Colonic mucosa (tissue), 4 donors: ENCODE data around the gene EYS. TPM values are rescaled to one million over a fixed set of nuclear protein-coding genes. Genes with fewer than 3 reads are reported as not detected.

Experiments used
- DNase-seq: peaks from one replicate; pipeline ENCODE4 v3.0.0-alpha.2; 2020
- H3K27ac ChIP-seq: fragments of 200-600 bp; one replicate; pipeline ENCODE4 v1.8.0; 2021
- H3K27me3 ChIP-seq: fragments of 200-600 bp; one replicate; pipeline ENCODE4 v1.8.0; 2021
- H3K36me3 ChIP-seq: fragments of 200-600 bp; one replicate; pipeline ENCODE4 v1.8.0; 2021
- H3K4me1 ChIP-seq: fragments of 200-600 bp; one replicate; pipeline ENCODE4 v1.8.0; 2021; ENCODE audit warnings: mild to moderate bottlenecking
- H3K4me3 ChIP-seq: fragments of 200-600 bp; one replicate; pipeline ENCODE4 v1.8.0; 2021
- H3K9ac ChIP-seq, 2 donors: one replicate each; pipeline ENCODE4 v1.7.0; 2013; ENCODE audit warnings: control low read depth in 2 of 2, low read depth in 2 of 2, low read length in 2 of 2
- H3K9me3 ChIP-seq: fragments of 200-600 bp; one replicate; pipeline ENCODE4 v1.8.0; 2021
- CTCF ChIP-seq: fragments of 200-600 bp; IDR thresholded peaks from one replicate; pipeline ENCODE4 v1.8.0; 2022; ENCODE audit warnings: antibody characterized with exemption, mild to moderate bottlenecking
- intact Hi-C: fragments of 100-400 bp; cut with DNase I; formaldehyde crosslinking; loops from one replicate; pipeline ENCODE4 v1.14.1; 2022
- total RNA-seq, 2 donors: library from RNA; stranded (reverse); fragmentation: NEBNext Ultra II Directional in 1 of 2; extraction: Animal tissue kit (Norgen Biotek cat#: 25700) in 1 of 2; gene quantifications; one replicate each; pipeline ENCODE4 v1.2.1, GENCODE V29; 2021
- donor health status: healthy.
- donor health status: DM: no; HTN: no; CAD: no.
- donor health status: DM: no; HTN: no; CAD: no.

The EYS gene
- total RNA-seq, 2 donors from 2014 or later, result 0.64 to 0.82 TPM

- no peaks in the 10 kb centered on the region for H3K9me3 ChIP-seq
- no peak for TF ChIP-seq CTCF
- H3K4me1 ChIP-seq, result no peaks in the 10 kb centered on the region
- no peak overlapping the region for H3K9ac ChIP-seq
- DNase-seq, result no peak
- no peak overlapping the region for H3K27ac ChIP-seq
- H3K36me3 ChIP-seq, result no peaks in the 10 kb centered on the region
- intact Hi-C loops, result no loop called here
- no peaks in the 10 kb centered on the region for H3K27me3 ChIP-seq
- H3K4me3 ChIP-seq, result no peak overlapping the region
Measured at GRCh38 chr6:63864671-63865318, 1842.2 kb downstream of the EYS start.

- no peak overlapping the region for H3K4me3 ChIP-seq
- H3K36me3 ChIP-seq, result no peaks in the 10 kb centered on the region
- H3K9ac ChIP-seq, result no peak overlapping the region
- intact Hi-C loops, result no loop called here
- no peaks in the 10 kb centered on the region for H3K27me3 ChIP-seq
- H3K4me1 ChIP-seq, result no peaks in the 10 kb centered on the region
- TF ChIP-seq CTCF, result no peak
- no peak for DNase-seq
- no peak overlapping the region for H3K27ac ChIP-seq
- no peaks in the 10 kb centered on the region for H3K9me3 ChIP-seq
Measured at GRCh38 chr6:63864061-63864460, 1843.0 kb downstream of the EYS start.

GRCh38 chr6:63862486-63863198, 1844.4 kb downstream of the EYS start:
- no peak overlapping the region for H3K27ac ChIP-seq
- no peak overlapping the region for H3K9ac ChIP-seq
- H3K4me1 ChIP-seq, result no peaks in the 10 kb centered on the region
- H3K9me3 ChIP-seq, result no peaks in the 10 kb centered on the region
- H3K27me3 ChIP-seq, result no peaks in the 10 kb centered on the region
- no peaks in the 10 kb centered on the region for H3K36me3 ChIP-seq
- TF ChIP-seq CTCF, result no peak
- H3K4me3 ChIP-seq, result no peak overlapping the region
- DNase-seq, result no peak
- intact Hi-C loops, result no loop called here

- Histone ChIP-seq H3K27me3 (no peaks in the 10 kb centered on the region), H3K9me3 (no peaks in the 10 kb centered on the region), H3K9ac (no peak overlapping the region), H3K4me1 (no peaks in the 10 kb centered on the region), H3K36me3 (no peaks in the 10 kb centered on the region), H3K4me3 (no peak overlapping the region), H3K27ac (no peak overlapping the region)
- intact Hi-C loops, result no loop called here
- DNase-seq, result no peak
- TF ChIP-seq CTCF, result no peak
Measured at GRCh38 chr6:63859528-63859927, 1847.5 kb downstream of the EYS start.

GRCh38 chr6:63858691-63859090, 1848.3 kb downstream of the EYS start:
- TF ChIP-seq CTCF, result no peak
- Histone ChIP-seq H3K9me3 (no peaks in the 10 kb centered on the region), H3K9ac (no peak overlapping the region), H3K27ac (no peak overlapping the region), H3K4me1 (no peaks in the 10 kb centered on the region), H3K4me3 (no peak overlapping the region), H3K36me3 (no peaks in the 10 kb centered on the region), H3K27me3 (no peaks in the 10 kb centered on the region)
- intact Hi-C loops, result no loop called here
- DNase-seq, result no peak
